Measurements from ENCODE around the gene AKIP1. TPM values are rescaled to one million over a fixed set of nuclear protein-coding genes. Genes with fewer than 3 reads are reported as not detected.
"Not testable (repeated sequence)": the region's sequence is repeated elsewhere in the genome, so short reads cannot be mapped to it uniquely, and the experiment has no call there.

AKIP1 gene
- total RNA-seq, 1 donor, result 15.9 TPM

DNA sequence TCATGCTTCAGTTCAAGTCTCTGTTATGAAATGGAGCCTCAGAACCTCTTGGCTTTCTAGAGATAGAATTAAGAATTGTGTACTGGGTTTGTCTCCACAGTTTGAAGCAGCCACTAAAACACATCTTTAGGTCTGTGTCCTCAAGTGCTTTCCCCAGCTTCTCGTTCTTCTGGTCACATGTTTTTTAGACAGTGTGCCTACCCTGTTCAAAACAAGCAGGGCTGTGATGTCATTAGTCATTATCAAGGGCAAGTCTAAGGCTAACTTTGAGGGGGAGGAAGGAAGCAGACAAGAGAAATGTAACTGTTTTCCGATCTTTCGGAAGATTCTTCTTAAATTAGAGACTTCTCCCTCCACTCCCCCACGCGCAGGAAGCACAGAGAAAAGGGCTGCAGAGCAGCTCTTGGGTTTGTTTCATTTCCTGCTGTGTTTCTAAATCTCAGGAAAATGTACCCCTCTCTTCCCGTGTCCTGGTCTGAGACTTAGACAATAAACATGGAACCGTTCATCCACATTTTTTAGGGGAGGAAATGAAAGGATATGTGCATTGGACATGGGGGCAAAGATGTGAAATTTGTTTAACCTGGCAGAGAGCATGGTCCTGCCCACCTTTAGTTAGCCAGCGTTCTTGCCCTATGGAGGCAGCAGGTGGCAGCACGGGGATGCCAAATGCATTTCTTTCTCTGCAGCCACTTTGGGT lies 3.1 kb downstream of the AKIP1 start:
- peak in 2 of 3 donors; percentile 57 to 74 for DNase-seq (ENCODE audit: low read depth in 2 of 3, low spot score in 2 of 3)

DNA sequence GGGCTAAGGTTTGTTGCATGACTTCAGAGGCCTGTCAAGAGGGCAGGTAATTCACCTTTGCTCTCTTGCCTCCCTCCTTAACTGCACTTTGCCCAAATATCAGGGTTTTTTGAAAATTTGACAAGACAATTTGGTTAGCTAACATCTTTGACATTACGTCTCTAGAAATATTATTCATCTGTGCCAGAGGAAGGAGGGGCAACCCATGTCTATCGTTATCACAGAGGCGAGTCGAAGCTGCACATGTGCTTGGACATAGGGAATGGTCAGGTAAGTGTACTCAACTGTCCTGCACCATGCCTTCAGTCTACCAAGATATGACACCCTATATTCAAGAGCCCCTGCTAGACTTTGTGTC lies 3.7 kb downstream of the AKIP1 start:
- no peak for DNase-seq (ENCODE audit: low read depth in 2 of 3, low spot score in 2 of 3)

DNA sequence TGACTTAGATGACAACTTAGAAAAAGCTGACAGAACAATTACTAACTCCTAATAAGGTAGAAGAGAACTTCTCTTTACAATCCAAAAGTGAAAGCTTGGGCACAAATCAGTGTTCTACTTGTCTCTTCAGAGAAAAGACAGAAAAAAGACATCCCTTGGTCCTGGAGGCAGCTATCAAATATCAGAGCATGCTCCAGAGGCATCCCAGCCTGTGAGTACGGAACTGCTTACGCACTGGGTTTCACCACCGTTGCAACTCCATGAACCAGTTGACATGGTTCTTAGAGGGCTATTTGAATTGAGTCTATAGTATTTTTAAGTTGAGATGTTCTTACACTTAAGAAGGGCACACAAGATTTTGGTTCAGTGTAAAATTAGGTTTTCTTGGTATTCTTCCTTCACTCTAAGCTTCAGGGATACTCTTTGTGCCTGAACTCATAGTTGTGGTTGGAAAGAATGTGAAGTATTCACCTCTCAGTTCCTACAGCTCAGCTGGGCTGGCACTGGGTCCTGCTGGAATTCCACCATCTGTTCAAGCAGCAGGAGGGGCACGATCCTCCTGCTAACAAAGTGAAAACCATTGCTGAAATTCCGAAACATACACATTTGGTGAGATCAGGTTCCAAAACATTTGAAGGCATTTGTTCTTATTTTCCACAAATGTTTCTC lies 6.3 kb downstream of the AKIP1 start:
- DNase-seq (ENCODE audit: low read depth in 2 of 3, low spot score in 2 of 3), result no peak

DNA sequence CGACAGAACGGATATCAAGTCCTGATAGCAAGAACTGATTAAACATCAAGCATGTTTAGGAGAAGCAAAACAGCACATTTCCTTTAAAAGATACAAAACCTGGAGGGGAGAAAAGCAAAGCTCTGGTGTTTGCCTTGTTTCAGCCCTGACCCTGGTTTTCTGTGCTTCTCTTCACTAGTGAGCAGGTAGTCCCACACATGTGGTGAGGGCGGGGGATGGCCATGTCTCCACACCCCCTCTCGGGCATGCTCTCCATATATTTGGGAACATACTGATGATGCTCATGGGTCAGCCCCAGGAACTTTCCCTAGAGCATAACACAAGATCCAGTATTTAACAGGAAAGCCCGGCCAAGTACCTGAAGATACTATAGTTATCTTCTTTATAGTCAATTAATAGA lies 11.7 kb downstream of the AKIP1 start:
- DNase-seq (ENCODE audit: low read depth in 2 of 3, low spot score in 2 of 3), result no peak

DNA sequence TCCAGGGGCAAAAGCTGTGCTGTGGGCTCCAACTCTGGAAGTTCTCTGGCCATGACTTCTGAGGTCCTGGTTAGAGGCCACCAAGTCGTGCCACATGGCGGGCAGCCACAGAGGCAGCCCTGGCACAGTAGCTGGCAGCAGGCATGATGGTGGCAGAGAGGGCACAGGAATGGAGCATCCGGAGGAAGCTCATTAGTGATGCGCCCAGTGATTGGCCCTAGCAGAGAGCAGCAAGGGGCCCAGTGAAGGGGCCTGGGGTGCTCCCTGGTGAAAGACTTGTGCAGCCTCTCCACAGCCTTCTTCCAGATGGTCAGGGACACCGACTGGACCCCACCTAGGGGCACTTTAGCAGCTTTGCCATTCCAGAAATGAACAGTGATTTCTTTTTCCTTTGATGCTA lies 14.7 kb downstream of the AKIP1 start:
- no peak for DNase-seq (ENCODE audit: low read depth in 2 of 3, low spot score in 2 of 3)

DNA sequence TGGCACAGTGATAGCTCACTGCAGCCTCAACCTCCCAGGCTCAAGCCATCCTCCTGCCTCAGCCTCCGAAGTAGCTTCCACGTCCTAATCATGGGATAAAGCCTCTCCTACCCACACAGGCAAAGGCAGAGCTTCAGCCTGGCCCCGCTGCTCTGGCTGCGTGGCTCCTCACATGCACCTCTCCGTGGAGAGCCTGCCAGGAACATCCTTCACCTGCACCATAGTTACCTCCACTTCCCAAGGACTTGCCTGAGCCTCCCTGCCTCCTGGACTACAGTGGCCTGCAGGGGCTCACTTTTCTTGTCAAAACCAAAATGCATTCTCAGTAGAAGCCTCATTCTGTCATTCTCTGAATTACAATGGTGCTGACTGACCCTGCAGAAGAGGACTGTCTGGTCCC lies 15.2 kb downstream of the AKIP1 start:
- no peak for DNase-seq (ENCODE audit: low read depth in 2 of 3, low spot score in 2 of 3)

DNA sequence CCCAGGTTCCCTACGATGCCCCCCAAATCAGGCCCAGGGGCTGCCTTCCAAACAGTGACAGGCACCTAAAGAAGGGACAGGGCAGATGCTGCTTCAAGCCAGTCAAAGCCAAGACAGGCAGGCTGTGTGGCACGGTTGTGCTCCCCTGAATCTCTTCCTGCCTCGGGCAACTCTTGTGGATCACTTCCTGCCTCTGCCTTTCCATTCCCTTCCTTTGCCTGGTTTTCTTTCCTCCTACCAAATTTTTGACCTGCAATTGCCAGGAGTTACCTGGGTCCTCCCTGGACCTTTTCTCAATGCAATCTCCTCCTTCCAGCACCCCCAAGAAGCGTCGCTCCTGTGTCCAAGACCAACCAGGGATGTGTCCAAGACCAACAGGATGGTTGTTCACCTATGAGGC lies 16.2 kb downstream of the AKIP1 start:
- no peak for DNase-seq (ENCODE audit: low read depth in 2 of 3, low spot score in 2 of 3)

DNA sequence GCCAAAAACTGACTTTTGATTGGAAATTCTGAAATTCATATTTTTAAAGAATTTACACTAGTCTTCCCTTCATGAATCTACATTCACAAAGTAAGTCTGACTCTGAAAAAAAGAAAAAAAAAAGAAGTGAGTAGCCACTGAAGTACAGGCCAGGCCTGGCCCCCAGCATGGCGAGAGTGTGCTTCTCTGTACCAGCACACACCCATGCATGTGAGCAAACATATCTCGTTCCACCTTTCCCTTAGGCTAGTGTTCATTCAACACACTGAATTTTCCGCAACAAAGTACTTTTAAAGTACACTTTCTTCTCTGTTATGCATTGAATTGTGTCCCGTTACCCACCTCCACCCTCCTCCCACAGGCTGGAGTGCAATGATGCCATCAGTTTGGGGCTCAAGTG lies 17.2 kb downstream of the AKIP1 start:
- DNase-seq (ENCODE audit: low read depth in 2 of 3, low spot score in 2 of 3), result no peak

DNA sequence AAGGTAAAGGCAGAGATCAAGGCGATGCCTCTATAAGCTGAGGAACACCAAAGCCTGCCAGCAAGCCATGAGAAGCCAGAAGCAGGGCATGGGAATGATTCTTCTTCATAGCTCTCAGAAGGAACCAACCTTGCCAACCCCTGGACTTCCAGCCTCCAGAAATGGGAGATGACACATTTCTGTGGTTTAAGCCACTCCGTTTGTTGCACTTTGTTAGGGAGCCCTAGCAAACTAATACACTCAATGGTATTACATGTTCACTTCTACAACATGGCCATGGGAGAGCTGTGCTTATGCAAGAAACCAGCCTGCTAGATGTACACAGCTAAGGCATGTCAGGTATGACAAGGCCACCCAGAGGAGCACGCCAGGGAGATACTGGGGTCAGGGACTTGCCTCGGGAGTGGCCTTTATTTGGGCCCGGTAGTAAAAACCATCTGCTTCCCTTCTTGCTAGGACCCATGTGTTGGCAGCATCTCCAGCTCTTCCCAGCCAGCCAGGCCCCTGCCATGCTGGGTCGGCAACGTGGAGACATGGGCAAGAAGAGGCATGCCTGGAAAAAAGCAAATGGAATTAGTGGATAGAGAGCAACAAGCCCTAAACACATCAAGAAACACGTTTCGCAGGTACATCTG lies 18.1 kb downstream of the AKIP1 start:
- DNase-seq (ENCODE audit: low read depth in 2 of 3, low spot score in 2 of 3), result no peak

DNA sequence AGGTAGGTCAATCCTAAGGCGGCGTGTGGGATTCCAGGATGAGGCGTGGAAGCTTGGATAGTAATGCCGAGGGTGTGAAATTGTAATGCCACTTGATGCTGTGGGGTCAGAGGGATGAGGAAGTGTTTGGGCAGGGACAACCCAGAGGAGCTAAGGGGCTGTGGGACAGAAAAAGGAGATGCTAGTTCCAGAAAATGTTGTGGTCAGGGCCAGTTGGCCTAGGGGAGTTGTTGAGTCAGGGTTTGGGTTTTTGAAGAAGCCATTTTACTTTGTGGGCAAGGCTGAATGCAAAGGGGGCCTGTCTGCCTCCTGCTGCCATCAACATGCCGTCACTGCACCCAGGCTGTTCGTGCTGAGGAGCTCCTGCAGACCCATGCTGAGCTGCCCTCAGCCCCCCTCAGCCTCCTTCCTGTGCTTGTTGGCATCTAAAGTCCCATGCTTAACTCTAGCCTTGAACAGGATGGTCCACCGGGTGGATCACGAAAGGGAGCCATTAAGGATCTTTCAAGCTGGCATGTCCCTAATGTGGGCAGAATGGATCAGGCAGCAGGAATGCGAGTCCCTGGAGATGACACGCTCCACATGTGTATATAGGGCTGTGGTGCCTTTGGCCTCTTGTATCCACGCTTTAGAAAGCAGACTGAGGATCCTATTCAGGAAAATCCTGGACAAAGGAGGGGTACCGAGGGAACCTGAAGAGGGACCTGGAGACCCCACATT lies 19.6 kb downstream of the AKIP1 start:
- no peak for DNase-seq (ENCODE audit: low read depth in 2 of 3, low spot score in 2 of 3)

DNA sequence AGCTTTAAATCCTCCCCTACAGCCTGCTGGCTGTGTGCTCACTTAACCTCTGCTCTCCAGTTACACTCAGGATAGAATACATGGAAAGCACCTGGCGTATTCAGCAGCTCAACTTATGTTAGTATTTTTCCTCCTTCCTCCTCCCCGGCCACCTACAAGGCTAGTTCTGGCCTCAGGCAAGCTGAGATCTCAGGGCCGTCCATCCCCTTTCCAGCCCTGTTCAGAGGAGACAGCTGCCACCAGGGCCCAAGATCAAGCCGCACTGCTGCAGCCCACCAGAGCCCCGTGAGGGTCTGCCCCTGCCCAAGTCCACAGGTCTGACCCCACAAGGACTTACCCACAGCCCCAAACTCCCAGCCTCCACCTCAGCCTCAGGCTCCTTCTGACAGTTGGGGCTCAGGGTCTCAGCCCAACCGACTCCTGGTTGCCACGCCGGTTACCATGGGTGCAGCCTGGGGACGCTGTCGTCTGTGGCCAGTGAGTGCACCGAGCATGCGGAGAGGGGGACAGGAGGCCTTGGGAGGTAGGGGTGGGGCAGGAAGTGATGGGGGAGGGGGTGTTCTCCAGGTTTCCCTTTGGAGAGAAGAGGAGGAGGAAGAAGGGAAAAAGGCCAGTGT lies 21.7 kb downstream of the AKIP1 start, which contains the start of gene C11orf16:
TSS of gene C11orf16 (minus strand) at position 384 of the 617 bp plus-strand sequence. CDS start 639 bp downstream, outside the sequence.
- DNase-seq (ENCODE audit: low read depth in 2 of 3, low spot score in 2 of 3), result no peak

DNA sequence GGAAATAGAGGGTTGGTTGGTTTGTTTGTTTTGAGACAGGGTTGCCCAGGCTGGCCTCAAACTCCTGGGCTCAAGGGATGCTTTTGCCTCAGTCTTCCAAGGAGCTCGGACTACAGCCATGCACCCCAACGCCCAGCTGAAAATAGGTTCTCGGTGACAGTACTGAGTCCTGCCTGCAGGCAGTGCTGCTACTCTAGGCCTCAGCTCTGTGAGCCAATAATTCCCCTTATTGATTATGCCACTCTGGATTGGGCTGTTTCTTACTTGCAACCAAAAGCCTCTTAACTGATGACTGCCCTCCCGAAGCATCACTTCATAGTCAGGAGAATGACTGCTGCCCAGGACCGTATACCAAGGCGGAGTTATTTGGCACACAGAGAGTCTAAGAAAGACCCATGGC lies 22.9 kb downstream of the AKIP1 start:
- DNase-seq (ENCODE audit: low read depth in 2 of 3, low spot score in 2 of 3), result no peak

DNA sequence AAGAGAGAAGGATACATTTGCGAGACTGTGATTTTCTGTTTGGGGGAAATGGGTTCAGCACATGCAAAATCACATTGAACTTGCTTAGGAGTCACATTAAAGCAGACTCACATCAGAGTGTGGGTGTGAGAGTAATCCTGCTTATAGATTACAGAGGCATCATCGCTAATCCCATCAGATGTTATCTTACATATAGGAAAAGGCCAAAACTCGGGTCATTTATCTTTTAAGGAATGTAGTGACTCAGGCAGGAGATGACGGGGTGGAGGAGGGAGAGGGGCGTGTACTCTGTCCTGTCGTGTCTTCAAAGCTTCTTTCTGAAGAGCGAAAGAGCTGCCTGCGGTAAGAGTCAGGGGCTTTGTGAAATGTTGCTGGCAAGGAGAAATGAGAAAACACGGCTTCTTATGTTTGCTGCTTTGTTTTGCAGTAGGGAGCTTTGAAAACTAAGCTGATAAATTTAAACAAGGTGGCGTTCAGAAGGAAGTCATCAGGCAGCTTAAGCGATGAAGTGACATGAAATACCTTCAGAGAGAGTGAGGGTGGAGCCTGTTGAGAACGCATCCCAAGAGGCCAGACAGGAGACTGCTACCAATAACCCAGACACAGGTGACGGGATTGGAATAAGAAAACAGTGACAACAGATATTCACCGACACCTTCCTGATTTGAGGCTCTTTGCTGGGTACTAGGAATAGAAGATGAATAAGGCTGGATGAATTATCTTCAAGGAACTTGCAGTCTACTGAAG lies 23.9 kb downstream of the AKIP1 start:
- no peak for DNase-seq (ENCODE audit: low read depth in 2 of 3, low spot score in 2 of 3)

DNA sequence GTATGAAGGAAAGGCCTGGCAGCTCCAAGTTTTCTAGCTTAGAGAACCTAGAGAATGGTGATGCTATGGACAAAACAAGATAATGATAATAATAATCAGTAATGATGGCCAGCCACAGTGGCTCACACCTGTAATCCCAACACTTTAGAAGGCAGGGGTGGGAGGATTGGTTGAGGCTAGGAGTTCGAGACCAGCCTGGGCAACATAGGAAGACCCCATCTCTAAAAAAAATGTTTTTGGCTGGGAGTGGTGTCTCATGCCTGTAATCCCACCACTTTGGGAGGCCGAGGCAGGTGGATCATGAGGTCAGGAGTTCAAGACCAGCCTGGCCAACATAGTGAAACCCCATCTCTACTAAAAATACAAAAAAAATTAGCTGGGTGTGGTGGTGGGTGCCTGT lies 24.8 kb downstream of the AKIP1 start:
- not testable (repeated sequence) for DNase-seq (ENCODE audit: low read depth in 2 of 3, low spot score in 2 of 3)

DNA sequence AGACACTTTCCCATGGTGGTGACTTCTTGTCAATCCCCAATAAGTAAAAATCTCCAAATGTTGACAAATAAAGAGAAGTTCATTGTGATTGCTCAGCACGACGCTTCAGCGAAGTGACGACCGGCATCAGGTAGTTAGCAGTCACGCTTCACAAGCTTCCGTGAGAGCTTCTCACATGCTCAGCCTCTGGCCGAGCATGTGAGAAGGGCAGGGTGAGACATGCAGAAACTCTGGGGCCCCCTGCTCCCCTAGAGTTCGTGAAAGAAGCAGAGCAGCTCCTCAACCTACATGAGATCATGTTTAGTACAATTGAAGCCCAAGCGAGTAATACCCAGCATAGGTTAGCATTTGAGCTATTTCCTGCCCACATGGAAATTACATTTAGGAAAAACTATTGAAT lies 26.2 kb downstream of the AKIP1 start:
- no peak for DNase-seq (ENCODE audit: low read depth in 2 of 3, low spot score in 2 of 3)

DNA sequence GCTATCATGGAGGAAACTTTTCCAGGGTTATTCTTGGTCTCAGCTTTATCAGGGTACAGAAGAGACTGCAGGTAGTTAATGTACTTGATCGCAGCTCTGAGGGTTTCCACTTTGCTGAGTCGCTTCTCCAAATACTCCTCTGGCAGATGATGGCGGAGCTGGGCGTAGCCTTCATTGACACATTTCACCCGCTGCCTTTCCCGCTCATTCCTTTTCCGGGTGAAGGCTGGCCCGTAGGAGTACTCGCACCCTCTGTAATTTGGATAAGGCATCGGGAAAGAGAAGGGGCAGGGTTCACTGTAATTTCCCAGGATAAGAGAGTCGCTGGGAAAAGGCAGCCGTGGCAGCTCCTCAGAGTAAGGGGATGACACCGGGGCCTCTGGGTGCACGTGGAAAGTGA lies 26.7 kb downstream of the AKIP1 start:
- no peak for DNase-seq (ENCODE audit: low read depth in 2 of 3, low spot score in 2 of 3)

DNA sequence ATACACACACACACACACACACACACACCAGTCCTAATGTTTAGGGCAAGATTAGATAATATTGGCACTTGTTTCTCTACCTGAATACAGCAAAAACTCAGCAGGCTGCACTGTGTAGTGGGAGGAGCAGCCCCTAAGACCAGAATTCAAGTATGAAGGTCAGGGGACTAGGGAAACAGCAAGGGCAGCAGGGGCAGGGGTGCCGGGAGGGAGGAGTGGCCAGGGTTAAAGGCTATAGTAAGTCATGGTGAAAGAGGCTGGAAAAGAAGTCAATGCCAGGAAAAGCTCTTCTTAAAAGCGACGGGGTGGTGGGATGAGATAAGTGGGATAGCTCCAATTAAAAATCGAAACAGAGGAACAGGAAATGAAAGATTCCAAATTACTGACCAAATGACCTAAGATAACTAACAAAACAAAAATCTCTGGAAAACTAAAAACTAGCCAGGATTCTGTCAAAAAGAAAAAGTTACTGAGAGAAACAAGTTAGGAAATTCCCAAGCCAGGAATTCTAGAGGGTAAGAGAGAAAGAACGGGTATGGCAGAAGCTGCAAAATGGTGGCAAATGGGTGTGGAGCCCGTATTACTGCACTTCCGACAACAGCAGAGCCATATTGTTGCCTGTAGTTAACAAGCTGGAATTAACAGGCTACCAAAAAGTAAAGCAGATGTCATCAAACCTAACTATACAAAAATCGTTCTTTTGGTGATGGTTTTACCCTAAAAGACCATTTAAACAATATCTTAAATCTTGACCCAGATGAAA lies 30.5 kb downstream of the AKIP1 start:
- no peak for DNase-seq (ENCODE audit: low read depth in 2 of 3, low spot score in 2 of 3)

DNA sequence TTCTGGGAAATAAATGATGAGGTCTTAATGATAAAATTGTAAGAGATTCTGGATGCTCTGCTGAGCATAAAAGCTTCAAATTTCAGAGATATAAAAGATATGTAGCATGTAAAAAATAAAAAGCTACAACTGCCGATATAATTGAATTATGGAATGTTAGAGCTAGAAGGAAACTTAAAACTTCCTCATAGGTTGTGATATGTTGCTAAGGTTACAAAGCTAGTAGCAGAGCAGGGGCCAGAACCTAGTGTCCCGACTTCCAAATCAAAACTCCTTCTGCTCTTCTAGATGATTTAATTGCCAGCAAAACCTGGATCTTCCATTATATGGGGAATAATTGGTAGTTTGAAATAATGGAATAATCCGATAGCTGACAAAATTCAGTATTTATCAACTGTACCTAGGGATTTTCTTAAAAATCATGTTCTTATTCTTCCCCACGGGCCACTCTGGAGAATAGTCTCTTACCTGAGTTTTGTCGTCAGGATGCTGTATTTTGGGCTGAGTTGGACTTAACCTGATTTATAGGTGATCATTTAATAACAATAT lies 31.6 kb downstream of the AKIP1 start, which contains the start of gene ASCL3:
TSS of gene ASCL3 (minus strand) at position 499 of the 549 bp plus-strand sequence. CDS start 4,855 bp downstream, outside the sequence.
- no peak for DNase-seq (ENCODE audit: low read depth in 2 of 3, low spot score in 2 of 3)

Data from hematopoietic multipotent progenitor cell (in vitro differentiated cells).